Osteocyte (in vitro differentiated cells): ENCODE measurements around the gene GTSE1. TPM values are rescaled to one million over a fixed set of nuclear protein-coding genes. Genes with fewer than 3 reads are reported as not detected.

ENCODE experiments used
- DNase-seq: peaks from one replicate; pipeline ENCODE4 v3.0.0; 2021; ENCODE audit warnings: mixed read lengths; ENCODE audit not compliant: unreplicated experiment; ENCODE audit errors: extremely low spot score
- H3K27ac Mint-ChIP-seq: one replicate; pipeline ENCODE4 v1.8.0; 2021; ENCODE audit warnings: mild to moderate bottlenecking, mixed read lengths; ENCODE audit not compliant: unreplicated experiment
- H3K27me3 Mint-ChIP-seq: one replicate; pipeline ENCODE4 v1.8.0; 2021; ENCODE audit warnings: mixed read lengths; ENCODE audit not compliant: unreplicated experiment
- H3K36me3 Mint-ChIP-seq: one replicate; pipeline ENCODE4 v1.8.0; 2021; ENCODE audit warnings: mixed read lengths; ENCODE audit not compliant: unreplicated experiment
- H3K4me1 Mint-ChIP-seq: one replicate; pipeline ENCODE4 v1.8.0; 2021; ENCODE audit warnings: mixed read lengths; ENCODE audit not compliant: unreplicated experiment
- H3K4me3 Mint-ChIP-seq: one replicate; pipeline ENCODE4 v1.8.0; 2021; ENCODE audit warnings: mild to moderate bottlenecking, moderate library complexity, mixed read lengths; ENCODE audit not compliant: unreplicated experiment
- H3K9me3 Mint-ChIP-seq: one replicate; pipeline ENCODE4 v1.8.0; 2021; ENCODE audit warnings: mixed read lengths; ENCODE audit not compliant: unreplicated experiment
- total RNA-seq: library from RNA; stranded (reverse); gene quantifications from 2 replicates; pipeline ENCODE4 v1.2.1, GENCODE V29; 2021
- TF ChIP-seq, protein P1 (sequence below): fragments of 200-600 bp; sonication (generic); IDR thresholded peaks from 2 replicates; pipeline ENCODE4 v1.5.0; 2021; ENCODE audit warnings: antibody characterized with exemption, mild to moderate bottlenecking, moderate library complexity

GTSE1 gene
- total RNA-seq, 1 donor from 2014 or later: 9.4 TPM

DNA sequence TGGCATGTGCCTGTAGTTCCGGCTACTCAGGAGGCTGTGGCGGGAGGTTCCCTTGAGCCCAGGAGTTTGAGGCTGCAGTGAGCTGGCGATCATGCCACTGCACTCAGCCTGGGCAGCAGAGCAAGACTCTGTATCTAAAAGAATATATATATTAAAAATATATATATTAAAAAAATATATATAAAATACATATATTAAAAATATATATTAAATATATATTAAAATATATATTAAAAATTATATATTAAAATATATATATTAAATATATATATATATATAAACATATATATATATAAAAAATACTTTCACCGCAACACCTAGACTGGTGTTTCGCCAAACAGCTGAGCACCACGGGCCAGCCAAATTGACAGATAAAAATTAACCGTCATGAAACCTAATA is 20.1 kb upstream of the GTSE1 start:
- Mint-ChIP-seq H3K4me1 (no peaks in the 10 kb centered on the region), H3K4me3 (no peak overlapping the region), H3K27ac (no peak overlapping the region), H3K27me3 (no peaks in the 10 kb centered on the region), H3K36me3 (peaks cover 29% of the 10 kb centered on the region), H3K9me3 (peaks cover 4% of the 10 kb centered on the region)
- TF ChIP-seq, protein P1, sequence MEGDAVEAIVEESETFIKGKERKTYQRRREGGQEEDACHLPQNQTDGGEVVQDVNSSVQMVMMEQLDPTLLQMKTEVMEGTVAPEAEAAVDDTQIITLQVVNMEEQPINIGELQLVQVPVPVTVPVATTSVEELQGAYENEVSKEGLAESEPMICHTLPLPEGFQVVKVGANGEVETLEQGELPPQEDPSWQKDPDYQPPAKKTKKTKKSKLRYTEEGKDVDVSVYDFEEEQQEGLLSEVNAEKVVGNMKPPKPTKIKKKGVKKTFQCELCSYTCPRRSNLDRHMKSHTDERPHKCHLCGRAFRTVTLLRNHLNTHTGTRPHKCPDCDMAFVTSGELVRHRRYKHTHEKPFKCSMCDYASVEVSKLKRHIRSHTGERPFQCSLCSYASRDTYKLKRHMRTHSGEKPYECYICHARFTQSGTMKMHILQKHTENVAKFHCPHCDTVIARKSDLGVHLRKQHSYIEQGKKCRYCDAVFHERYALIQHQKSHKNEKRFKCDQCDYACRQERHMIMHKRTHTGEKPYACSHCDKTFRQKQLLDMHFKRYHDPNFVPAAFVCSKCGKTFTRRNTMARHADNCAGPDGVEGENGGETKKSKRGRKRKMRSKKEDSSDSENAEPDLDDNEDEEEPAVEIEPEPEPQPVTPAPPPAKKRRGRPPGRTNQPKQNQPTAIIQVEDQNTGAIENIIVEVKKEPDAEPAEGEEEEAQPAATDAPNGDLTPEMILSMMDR: no peak
- DNase-seq: no peak

DNA sequence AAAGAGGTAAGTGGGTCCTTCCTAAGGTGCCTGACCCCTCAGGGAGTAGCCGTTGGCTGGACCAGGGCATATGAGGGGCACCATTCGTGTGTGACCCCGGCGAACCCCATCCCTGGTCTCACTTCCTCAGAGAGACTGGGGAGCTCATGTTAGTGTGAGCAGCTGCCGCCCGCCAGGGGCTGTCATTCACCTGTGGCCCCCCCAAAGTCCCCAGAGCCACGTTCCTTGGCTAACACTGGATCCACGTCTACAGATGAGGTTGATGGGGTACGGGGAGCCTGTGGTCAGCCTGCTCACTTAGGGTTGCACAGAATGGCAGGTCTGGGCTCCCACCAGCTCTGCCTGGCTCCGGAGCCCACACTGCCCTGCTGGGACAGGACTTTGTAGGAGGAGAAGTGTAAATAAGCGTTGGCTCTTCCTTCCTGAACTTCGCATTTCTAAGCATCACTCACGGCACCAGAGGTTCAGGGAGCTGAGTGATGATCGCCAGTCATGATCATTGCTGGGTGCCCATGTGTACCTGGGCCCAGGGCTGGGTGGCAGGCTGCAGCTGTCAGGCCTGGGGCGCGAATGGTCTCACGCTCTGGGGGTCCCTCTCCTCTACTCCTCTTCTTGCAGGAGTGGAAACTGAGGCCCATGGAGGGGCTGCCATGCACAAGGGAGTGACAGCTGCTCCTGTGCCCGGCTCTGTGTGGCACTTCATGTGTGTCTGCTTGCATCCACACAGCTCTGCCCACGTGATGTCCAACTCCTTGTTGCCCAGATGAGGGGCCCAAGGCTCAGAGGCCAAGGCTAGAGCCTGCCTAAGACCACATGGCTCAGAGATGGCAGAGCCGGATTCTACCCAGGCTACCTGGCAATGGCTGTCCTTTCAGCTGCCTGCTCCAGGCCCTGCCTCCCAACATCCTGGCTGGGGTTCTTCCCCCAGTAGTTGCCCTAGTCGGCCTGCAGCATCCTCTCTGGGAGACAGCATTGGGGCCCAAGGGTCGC is 17.7 kb upstream of the GTSE1 start:
- TF ChIP-seq, protein P1: no peak
- Mint-ChIP-seq H3K4me1 (no peaks in the 10 kb centered on the region), H3K36me3 (peaks cover 32% of the 10 kb centered on the region), H3K27ac (no peak overlapping the region), H3K9me3 (peaks cover 4% of the 10 kb centered on the region), H3K4me3 (no peak overlapping the region), H3K27me3 (no peaks in the 10 kb centered on the region)
- DNase-seq: no peak

DNA sequence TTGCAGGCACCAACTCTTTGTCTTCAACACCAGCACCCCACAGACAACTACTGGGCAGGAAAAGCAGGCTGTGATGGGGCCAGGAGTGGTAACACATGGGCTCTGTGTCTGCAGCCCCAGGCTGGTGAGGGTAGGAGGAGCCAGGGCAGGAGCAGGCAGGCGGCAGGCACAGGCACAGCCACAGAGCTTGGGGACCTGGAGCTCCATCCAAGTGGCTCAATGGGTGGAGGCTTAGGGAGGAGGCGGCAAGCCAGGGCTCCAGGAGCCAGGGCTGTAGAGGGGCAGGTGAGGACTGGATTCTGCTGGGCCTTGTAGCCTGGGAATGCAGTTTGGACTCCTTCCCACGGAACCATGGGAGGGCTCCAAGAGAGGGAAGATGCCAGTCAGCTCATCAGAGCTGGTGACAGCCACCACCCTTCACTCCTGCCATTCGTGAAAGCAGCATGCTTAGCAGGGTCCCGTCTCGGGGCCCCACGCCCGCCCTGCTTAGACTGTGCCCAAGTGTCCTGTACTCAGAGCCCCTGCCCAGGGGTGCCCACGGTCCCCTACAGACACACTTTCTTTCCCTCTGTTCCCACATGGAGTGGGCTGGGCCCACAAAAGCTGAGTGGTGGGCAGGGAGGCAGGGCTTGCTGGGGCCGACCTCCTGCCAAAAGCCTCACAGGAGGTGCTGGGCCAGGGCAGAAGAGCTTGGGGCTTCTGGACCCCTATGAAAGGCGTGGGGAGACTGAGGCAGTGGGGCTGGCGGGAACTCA is 16.4 kb upstream of the GTSE1 start:
- TF ChIP-seq, protein P1: no peak
- Mint-ChIP-seq H3K4me1 (no peaks in the 10 kb centered on the region), H3K36me3 (peaks cover 37% of the 10 kb centered on the region), H3K9me3 (peaks cover 4% of the 10 kb centered on the region), H3K4me3 (no peak overlapping the region), H3K27ac (no peak overlapping the region), H3K27me3 (no peaks in the 10 kb centered on the region)
- DNase-seq: no peak

DNA sequence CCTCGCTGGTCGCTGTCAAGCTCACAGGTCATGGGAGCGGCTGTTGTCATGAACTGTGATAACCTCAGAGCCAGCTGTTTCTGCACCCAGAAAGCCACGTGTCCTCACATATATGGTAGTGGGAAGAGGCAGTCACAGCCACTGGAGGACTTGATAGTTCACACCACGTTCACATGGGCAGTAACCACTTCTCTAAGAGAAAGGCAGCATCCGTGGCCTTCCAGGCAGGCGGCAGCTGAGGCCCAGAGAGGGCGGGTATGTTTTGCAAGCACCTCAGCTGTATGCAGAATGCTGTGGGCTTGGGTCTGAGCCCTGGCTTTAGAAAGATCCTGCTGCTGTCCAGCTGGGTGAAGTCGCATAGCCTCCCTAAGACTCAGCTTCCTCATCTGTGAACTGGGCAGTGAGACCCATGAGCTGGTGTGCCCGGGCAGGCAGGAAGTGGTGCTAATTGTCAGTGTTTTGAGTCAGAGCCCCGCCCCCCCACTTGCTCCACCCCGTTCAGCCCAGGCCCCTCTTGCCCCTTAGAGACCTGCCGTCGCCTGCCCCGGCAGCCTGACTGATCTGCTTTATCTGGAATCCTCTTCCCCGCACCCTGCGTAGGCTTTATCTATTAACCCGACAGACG is 15.6 kb upstream of the GTSE1 start:
- H3K4me1 Mint-ChIP-seq: no peaks in the 10 kb centered on the region
- peaks cover 34% of the 10 kb centered on the region for H3K36me3 Mint-ChIP-seq
- H3K9me3 Mint-ChIP-seq: no peaks in the 10 kb centered on the region
- H3K27ac Mint-ChIP-seq: no peak overlapping the region
- H3K4me3 Mint-ChIP-seq: no peak overlapping the region
- no peaks in the 10 kb centered on the region for H3K27me3 Mint-ChIP-seq
- no peak for DNase-seq
- TF ChIP-seq, protein P1: no peak
